OCI-LY3 (cell line): ENCODE measurements around the gene MRPL32.

Source experiments
- H2AFZ ChIP-seq: fragments of 200-600, 300-600 bp; shearing (Covaris generic); 2 replicates; pipeline ENCODE4 v1.6.0; 2014; ENCODE audit warnings: antibody characterized with exemption, low read depth, low read length
- H3K27ac ChIP-seq: fragments of 200-600, 300-600 bp; sonication (generic); 2 replicates; pipeline ENCODE4 v1.5.1; 2014; ENCODE audit warnings: mild to moderate bottlenecking, low read length, moderate library complexity, mixed read lengths
- H3K27me3 ChIP-seq: fragments of 200-600, 300-600 bp; sonication (generic); 2 replicates; pipeline ENCODE4 v1.6.1; 2014; ENCODE audit warnings: low read depth, low read length, mixed read lengths
- H3K36me3 ChIP-seq: fragments of 200-600, 300-600 bp; sonication (generic); replicated peaks from 2 replicates; pipeline ENCODE3; 2014; ENCODE audit warnings: low read depth, low read length, mixed read lengths
- H3K4me1 ChIP-seq: fragments of 300-600, 200-600 bp; sonication (generic); 2 replicates; pipeline ENCODE4 v1.6.1; 2014; ENCODE audit warnings: low read length, mixed read lengths
- H3K4me2 ChIP-seq: fragments of 200-600, 300-600 bp; sonication (generic); 2 replicates; pipeline ENCODE4 v1.6.1; 2014; ENCODE audit warnings: low read length, mixed read lengths
- H3K4me3 ChIP-seq: fragments of 300-600, 200-600 bp; sonication (generic); 2 replicates; pipeline ENCODE4 v1.5.1; 2014; ENCODE audit warnings: antibody characterized with exemption, mild to moderate bottlenecking, low read length, moderate library complexity
- H3K79me2 ChIP-seq: fragments of 300-600, 200-600 bp; shearing (Covaris generic); 2 replicates; pipeline ENCODE4 v1.6.1; 2014; ENCODE audit warnings: mild to moderate bottlenecking, low read length, mixed read lengths
- H3K9ac ChIP-seq: fragments of 300-600, 200-600 bp; shearing (Covaris generic); 2 replicates; pipeline ENCODE4 v1.6.0; 2014; ENCODE audit warnings: mild to moderate bottlenecking, low read length, moderate library complexity
- H3K9me3 ChIP-seq: fragments of 200-600, 300-600 bp; shearing (Covaris generic); 2 replicates; pipeline ENCODE4 v1.6.1; 2014; ENCODE audit warnings: low read length, mixed read lengths; ENCODE audit not compliant: insufficient read depth
- H4K20me1 ChIP-seq: fragments of 200-600, 300-600 bp; sonication (generic); 2 replicates; pipeline ENCODE4 v1.6.1; 2016; ENCODE audit warnings: low read length, mixed read lengths; ENCODE audit not compliant: insufficient read depth
- EZH2phosphoT487 ChIP-seq: fragments of 200-600 bp; shearing (Covaris generic); IDR thresholded peaks from 2 replicates; pipeline ENCODE4 v1.6.1; 2018; ENCODE audit warnings: antibody characterized with exemption, mixed run types, low read depth
- TF ChIP-seq, protein P1 (sequence below): fragments of 200-600, 300-600 bp; sonication (generic); IDR thresholded peaks from 2 replicates; pipeline ENCODE4 v1.5.1; 2014; ENCODE audit warnings: antibody characterized with exemption, low read length, low read depth

MRPL32 gene

DNA sequence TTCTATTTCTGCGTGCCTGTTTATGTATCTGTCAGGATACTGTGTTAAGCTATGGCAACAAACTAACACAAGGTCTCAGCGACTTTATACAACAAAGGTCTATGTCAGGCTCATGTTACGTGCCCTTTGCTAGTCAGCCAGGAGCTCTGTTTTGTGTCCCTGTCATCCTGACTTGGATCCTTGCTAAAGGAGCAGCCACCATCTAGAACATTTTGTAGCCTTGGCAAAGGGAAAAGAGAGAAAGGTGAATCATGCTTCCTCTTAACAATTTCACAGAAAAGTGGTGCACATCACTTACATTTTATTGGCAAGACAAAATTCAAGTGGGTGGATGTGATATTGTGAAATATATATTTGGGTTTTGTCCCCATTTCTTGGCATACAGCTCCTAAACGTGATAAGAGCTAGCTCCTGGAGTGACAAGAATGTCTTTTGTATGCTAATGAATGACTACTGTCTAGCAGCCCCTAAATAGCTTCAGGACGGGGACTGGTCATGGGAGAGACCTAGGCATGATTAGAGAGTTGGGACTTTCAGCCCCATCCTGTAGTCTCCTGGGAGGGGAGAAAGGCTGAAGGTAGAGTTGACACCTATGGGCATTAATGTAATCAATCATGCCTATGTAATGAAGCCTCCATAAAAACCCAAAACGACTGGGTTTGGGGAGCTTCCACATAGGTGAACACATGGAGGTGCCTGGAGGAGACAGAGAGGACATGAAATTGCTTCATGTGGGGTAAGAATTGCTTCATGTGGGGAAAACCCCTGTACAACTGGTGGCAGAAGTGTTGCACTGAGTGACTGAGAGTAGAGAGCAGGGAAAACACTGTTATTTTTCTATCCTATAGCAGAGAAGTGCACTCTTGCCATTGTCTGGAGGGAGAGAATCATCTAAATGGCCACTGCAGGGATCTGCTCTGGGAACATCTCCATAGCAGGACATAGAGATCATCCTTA, 33.0 kb downstream of the MRPL32 start:
- Histone ChIP-seq H4K20me1 (no peaks in the 10 kb centered on the region), H3K36me3 (no peaks in the 10 kb centered on the region), H2AFZ (peak overlapping the region; percentile 57; the same call in 1 of the 2 replicates), H3K4me1 (peaks cover 46% of the 10 kb centered on the region), H3K4me3 (no peak overlapping the region), H3K27me3 (no peaks in the 10 kb centered on the region), H3K4me2 (peak overlapping the region; percentile 54), H3K9me3 (no peaks in the 10 kb centered on the region), H3K9ac (peak overlapping the region; percentile 16; the same call in 1 of the 2 replicates), H3K27ac (peak overlapping the region; percentile 48; the same call in 1 of the 2 replicates), H3K79me2 (no peaks in the 10 kb centered on the region)
- no peak for TF ChIP-seq EZH2phosphoT487
- TF ChIP-seq, protein P1, sequence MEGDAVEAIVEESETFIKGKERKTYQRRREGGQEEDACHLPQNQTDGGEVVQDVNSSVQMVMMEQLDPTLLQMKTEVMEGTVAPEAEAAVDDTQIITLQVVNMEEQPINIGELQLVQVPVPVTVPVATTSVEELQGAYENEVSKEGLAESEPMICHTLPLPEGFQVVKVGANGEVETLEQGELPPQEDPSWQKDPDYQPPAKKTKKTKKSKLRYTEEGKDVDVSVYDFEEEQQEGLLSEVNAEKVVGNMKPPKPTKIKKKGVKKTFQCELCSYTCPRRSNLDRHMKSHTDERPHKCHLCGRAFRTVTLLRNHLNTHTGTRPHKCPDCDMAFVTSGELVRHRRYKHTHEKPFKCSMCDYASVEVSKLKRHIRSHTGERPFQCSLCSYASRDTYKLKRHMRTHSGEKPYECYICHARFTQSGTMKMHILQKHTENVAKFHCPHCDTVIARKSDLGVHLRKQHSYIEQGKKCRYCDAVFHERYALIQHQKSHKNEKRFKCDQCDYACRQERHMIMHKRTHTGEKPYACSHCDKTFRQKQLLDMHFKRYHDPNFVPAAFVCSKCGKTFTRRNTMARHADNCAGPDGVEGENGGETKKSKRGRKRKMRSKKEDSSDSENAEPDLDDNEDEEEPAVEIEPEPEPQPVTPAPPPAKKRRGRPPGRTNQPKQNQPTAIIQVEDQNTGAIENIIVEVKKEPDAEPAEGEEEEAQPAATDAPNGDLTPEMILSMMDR: no peak

DNA sequence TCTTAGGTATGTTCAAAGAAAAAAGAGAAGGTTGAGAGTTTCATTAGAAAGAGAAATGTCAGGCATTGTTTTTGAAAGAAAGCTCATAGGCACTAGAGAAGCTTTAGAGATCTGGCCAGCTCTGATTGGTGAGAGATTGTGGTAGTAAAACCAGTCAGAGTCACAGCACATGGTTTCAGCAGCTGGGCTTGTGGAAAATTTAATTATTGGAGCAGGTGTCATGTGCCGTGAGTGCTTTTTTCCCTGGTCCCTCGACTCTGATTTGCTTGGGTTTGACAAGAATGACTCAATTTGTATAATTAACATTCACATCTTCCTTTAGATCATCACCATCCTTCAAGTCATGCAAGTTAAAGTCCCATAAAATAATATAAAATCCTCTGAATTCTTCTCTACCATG, 35.2 kb downstream of the MRPL32 start:
- Histone ChIP-seq H2AFZ (no peak overlapping the region), H3K4me3 (no peak overlapping the region), H3K79me2 (no peaks in the 10 kb centered on the region), H3K36me3 (no peaks in the 10 kb centered on the region), H3K4me1 (peaks cover 34% of the 10 kb centered on the region), H3K9me3 (no peaks in the 10 kb centered on the region; the same call in 1 of the 2 replicates), H3K4me2 (no peak overlapping the region), H4K20me1 (no peaks in the 10 kb centered on the region), H3K27ac (peak overlapping the region; percentile 34; the same call in 1 of the 2 replicates), H3K27me3 (no peaks in the 10 kb centered on the region), H3K9ac (no peak overlapping the region)
- TF ChIP-seq, protein P1: no peak
- no peak for TF ChIP-seq EZH2phosphoT487

DNA sequence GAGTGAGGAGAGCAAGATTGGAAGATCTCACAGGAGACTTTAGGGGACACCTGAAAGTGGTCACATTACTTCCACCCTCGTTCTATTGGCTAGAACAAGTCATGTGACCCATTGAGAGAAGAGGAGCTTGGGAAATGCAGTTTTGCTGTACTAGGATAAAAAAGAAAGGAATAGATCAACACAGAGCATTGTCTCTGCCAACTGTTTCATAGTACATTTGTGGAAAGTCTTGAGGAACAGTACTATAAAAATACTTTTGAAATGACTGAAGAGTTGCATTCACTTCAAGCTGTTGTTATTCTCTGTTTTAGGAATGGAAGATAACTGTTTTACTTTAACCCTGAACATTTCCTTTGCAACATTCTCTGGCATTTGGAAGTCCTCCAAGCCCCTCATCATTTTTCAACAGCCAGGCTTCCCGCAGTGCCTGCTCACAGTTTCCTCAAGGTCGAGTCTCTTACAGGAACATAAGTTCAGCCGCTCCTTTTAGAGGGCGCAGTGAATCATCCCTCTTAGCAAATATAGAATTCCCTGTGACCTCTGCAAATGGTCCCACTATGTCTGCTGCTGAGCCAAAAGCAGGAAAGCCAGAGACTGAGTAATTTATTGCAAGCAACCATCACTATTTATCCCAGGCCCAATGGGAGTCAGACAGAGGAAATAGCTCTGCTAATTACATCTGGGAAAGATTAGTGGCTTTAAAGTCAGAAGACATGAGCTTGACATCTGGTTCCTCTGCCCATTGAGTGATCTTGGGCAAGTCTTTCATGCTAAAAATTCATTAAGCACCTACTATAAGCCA, 40.7 kb downstream of the MRPL32 start:
- Histone ChIP-seq H3K9ac (no peak overlapping the region), H3K27me3 (no peaks in the 10 kb centered on the region), H3K4me3 (no peak overlapping the region), H4K20me1 (no peaks in the 10 kb centered on the region), H2AFZ (no peak overlapping the region), H3K79me2 (no peaks in the 10 kb centered on the region), H3K36me3 (no peaks in the 10 kb centered on the region), H3K4me2 (no peak overlapping the region), H3K4me1 (peaks cover 7% of the 10 kb centered on the region; the same call in 1 of the 2 replicates), H3K9me3 (no peaks in the 10 kb centered on the region; the same call in 1 of the 2 replicates), H3K27ac (no peak overlapping the region)
- TF ChIP-seq, protein P1: no peak
- TF ChIP-seq EZH2phosphoT487: no peak

DNA sequence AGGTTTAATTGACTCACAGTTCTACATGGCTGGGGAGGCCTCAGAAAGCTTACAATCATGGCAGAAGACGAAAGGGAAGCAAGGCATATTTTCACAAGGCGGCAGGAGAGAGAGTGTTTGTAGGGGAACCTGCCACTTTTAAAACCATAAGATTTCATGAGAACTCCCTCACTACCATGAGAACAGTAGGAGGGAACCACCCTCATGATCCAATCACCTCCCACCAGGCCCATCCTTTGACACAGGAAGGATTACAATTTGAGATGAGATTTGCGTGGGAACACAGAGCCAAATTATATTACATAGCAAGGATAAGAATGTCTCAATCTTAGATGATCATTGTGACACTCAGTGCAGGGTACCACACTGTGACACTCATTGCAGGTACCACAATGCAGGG, 44.2 kb downstream of the MRPL32 start:
- H3K27me3 ChIP-seq: no peaks in the 10 kb centered on the region
- no peak overlapping the region for H2AFZ ChIP-seq
- no peak overlapping the region for H3K4me2 ChIP-seq
- no peak overlapping the region for H3K27ac ChIP-seq
- H3K9ac ChIP-seq: no peak overlapping the region
- 0 out of 2 replicates have a peak, but pooled peaks cover 5% of the 10 kb centered on the region for H3K9me3 ChIP-seq
- no peaks in the 10 kb centered on the region for H4K20me1 ChIP-seq
- no peak overlapping the region for H3K4me3 ChIP-seq
- H3K79me2 ChIP-seq: no peaks in the 10 kb centered on the region
- no peaks in the 10 kb centered on the region for H3K36me3 ChIP-seq
- no peaks in the 10 kb centered on the region for H3K4me1 ChIP-seq
- TF ChIP-seq, protein P1: no peak
- no peak for TF ChIP-seq EZH2phosphoT487
